GM19035 (cell line): ENCODE measurements around the gene SMO.

ENCODE experiments used
- ATAC-seq: cut with Tn5 transposase; IDR thresholded peaks from one replicate; pipeline ENCODE4 v1.9.1; 2021; ENCODE audit not compliant: unreplicated experiment

The SMO gene

GRCh38 chr7:129188372-129188891, at the start of gene SMO:
Gene SMO, plus strand, starts transcription at chr7:129188633. Its CDS starts 519 bp downstream, at chr7:129189152.
- no peak for ATAC-seq

GRCh38 chr7:129143724-129144094, 44.7 kb upstream of the SMO start:
- no peak for ATAC-seq

- ATAC-seq: peak; percentile 75
Observed at GRCh38 chr7:129144095-129144833, 44.2 kb upstream of the SMO start, which contains the start of gene TSPAN33. Gene TSPAN33, plus strand, starts transcription at chr7:129144707. Its CDS starts 274 bp downstream, at chr7:129144981.

GRCh38 chr7:129144834-129145668, 43.4 kb upstream of the SMO start:
- peak; percentile 9 for ATAC-seq

GRCh38 chr7:129146237-129146979, 42.0 kb upstream of the SMO start:
- ATAC-seq: peak; percentile 57

GRCh38 chr7:129147731-129148130, 40.7 kb upstream of the SMO start:
- no peak for ATAC-seq

- ATAC-seq: no peak
Observed at GRCh38 chr7:129149511-129149910, 38.9 kb upstream of the SMO start.

GRCh38 chr7:129150199-129150996, 38.0 kb upstream of the SMO start:
- no peak for ATAC-seq

GRCh38 chr7:129157651-129158050, 30.8 kb upstream of the SMO start:
- ATAC-seq: no peak

GRCh38 chr7:129159539-129159938, 28.9 kb upstream of the SMO start:
- ATAC-seq: no peak

- ATAC-seq: no peak
Observed at GRCh38 chr7:129160161-129160905, 28.1 kb upstream of the SMO start.

GRCh38 chr7:129161524-129162225, 26.8 kb upstream of the SMO start:
- no peak for ATAC-seq

GRCh38 chr7:129162732-129163131, 25.7 kb upstream of the SMO start:
- no peak for ATAC-seq

- no peak for ATAC-seq
Observed at GRCh38 chr7:129163875-129164544, 24.4 kb upstream of the SMO start.

- ATAC-seq: no peak
Observed at GRCh38 chr7:129166745-129167144, 21.7 kb upstream of the SMO start.

GRCh38 chr7:129167817-129168216, 20.6 kb upstream of the SMO start:
- no peak for ATAC-seq

GRCh38 chr7:129168231-129169021, 20.0 kb upstream of the SMO start:
- no peak for ATAC-seq
